GM12875 (cell line): Measurements from ENCODE around the gene TMEM161A.

ENCODE experiments used
- H3K4me3 ChIP-seq: one replicate; pipeline ENCODE4 v1.5.1; 2011; ENCODE audit warnings: low read depth, low read length, control low read depth
- CTCF ChIP-seq: IDR thresholded peaks from 2 replicates; pipeline ENCODE4 v1.5.1; 2011; ENCODE audit warnings: low read depth, mild to moderate bottlenecking, control low read depth, inconsistent platforms, low read length, moderate library complexity, borderline replicate concordance; ENCODE audit not compliant: insufficient read depth

The TMEM161A gene

DNA sequence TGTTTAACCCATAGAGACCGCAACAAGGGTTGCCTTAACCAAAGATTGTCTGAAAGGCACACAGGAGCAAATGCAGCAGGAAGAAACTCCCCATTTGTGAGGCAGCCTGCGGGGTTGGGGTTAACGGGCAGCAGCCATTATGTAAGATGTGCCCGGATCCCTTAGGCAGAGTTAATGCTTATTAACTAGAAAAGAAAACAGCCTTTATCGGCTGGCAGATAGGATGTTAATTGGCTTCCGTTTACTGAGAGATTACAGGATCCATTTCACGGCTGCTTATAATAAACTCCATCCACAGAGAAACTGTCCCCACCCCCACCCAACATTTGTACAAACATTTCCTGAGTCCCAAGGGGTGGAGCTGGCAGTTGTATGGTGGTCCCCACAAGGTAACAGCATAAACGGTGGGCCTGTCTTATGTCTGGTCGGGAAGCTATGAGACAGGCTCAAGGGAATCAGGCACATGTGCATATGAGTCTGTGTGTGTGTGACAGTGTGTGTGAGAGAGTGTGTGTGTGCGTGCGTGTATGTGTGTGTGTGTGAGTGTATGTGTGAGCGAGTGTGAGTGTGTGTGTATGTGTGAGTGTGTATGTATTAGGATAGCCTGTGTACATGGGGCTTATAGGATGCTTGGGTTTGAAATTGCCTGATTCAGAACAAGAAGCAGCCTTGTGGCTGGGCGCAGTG lies 63.9 kb downstream of the TMEM161A start:
- no peak for TF ChIP-seq CTCF

DNA sequence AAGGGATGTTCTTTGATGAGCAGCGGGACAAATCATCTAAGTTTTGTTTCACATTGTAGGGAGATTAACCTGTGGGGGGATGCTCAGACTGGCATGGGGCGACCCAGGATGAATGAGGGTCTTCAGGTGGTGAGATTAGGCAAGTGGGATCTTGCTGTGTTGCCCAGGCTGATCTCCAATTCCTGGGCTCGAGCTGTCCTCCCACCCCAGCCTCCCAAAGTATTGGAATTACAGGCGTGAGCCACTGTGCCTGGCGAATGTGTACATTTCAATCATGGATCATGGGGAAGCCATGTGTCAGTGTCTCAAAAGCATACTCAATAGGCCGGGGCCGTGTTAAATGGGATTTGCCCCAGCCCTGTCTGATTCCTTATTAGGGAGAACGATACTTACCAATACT lies 66.4 kb downstream of the TMEM161A start:
- no peak overlapping the region for H3K4me3 ChIP-seq
- TF ChIP-seq CTCF, result no peak

More for the DNA sequence above, 63.9 kb downstream of the TMEM161A start:
- H3K4me3 ChIP-seq, result no peak overlapping the region
